Stomach (tissue), 4 donors: ENCODE measurements around the gene NR4A1.

Experiments
- POLR2A ChIP-seq, 4 donors: fragments of 450-650 bp; IDR thresholded peaks; one replicate each; pipeline ENCODE4 v1.6.1; 2016; ENCODE audit warnings: antibody characterized with exemption in 4 of 4, control low read depth in 2 of 4, mild to moderate bottlenecking in 1 of 4, moderate library complexity in 1 of 4
- POLR2AphosphoS5 ChIP-seq, 3 donors: sonication (generic); formaldehyde crosslinking; IDR thresholded peaks; one replicate each; pipeline ENCODE4 v1.6.1; 2016; ENCODE audit warnings: antibody characterized with exemption in 3 of 3
- TF ChIP-seq, protein P1 (sequence below), 7 experiments: fragments of 450-650 bp in 4 of 7; fragments of 200-600 bp in 3 of 7; sonication (generic) in 3 of 7; IDR thresholded peaks; one replicate each; pipeline ENCODE4 v1.5.1; 2016 to 2019; ENCODE audit warnings: antibody characterized with exemption in 7 of 7, control low read depth in 2 of 7, mild to moderate bottlenecking in 1 of 7

DNA sequence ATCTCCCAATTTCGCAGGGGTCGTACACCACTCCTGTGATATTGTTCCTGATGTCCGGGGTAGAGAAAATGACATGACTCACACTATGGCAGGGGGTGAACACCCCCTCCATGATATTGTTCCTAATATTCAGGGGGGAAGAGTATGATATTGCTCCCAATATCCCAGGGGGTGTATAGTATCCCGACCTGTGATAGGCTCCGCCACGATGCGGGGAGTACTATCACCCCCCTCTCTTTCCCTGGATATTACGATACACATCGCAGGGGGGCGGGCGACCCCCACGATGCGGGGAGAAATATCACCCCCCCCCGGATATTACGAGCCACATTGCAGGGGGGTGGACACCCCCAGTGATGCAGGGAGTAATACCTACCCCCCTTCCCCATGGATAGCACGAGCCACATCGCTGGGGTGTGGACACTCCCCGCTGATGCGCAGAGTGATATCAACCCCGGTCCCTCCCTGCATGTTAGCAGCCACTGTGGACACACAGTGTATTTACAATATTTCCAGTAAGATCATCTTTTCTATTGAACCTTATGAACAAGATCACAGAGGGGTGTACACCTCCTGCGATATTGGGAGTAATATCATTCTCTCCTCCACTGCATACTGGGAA is 45.9 kb downstream of the NR4A1 start:
- TF ChIP-seq, protein P1, sequence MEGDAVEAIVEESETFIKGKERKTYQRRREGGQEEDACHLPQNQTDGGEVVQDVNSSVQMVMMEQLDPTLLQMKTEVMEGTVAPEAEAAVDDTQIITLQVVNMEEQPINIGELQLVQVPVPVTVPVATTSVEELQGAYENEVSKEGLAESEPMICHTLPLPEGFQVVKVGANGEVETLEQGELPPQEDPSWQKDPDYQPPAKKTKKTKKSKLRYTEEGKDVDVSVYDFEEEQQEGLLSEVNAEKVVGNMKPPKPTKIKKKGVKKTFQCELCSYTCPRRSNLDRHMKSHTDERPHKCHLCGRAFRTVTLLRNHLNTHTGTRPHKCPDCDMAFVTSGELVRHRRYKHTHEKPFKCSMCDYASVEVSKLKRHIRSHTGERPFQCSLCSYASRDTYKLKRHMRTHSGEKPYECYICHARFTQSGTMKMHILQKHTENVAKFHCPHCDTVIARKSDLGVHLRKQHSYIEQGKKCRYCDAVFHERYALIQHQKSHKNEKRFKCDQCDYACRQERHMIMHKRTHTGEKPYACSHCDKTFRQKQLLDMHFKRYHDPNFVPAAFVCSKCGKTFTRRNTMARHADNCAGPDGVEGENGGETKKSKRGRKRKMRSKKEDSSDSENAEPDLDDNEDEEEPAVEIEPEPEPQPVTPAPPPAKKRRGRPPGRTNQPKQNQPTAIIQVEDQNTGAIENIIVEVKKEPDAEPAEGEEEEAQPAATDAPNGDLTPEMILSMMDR (IDR thresholded peaks at IDR 0.05), result no peak
- TF ChIP-seq POLR2A (IDR thresholded peaks at IDR 0.05) (no peak), POLR2AphosphoS5 (IDR thresholded peaks at IDR 0.05) (no peak)
